HFF-Myc (cell line): Measurements from ENCODE around the gene TAX1BP1.
A peak's percentile ranks its signal among the peaks of the same experiment; 100 is the strongest.

Experiments
- DNase-seq: peaks from one replicate; pipeline ENCODE4 v3.0.0-alpha.2; 2011; ENCODE audit warnings: low read depth; ENCODE audit errors: extremely low read depth
- H3K4me3 ChIP-seq: replicated peaks from 2 replicates; pipeline ENCODE4 v1.5.1; 2011; ENCODE audit warnings: low read depth, mild to moderate bottlenecking, control low read depth, low read length
- TF ChIP-seq, protein P1 (sequence below): IDR thresholded peaks from 2 replicates; pipeline ENCODE4 v1.5.1; 2012; ENCODE audit warnings: mild to moderate bottlenecking, low read depth, low read length, control low read depth; ENCODE audit errors: missing control alignments

TAX1BP1 gene

DNA sequence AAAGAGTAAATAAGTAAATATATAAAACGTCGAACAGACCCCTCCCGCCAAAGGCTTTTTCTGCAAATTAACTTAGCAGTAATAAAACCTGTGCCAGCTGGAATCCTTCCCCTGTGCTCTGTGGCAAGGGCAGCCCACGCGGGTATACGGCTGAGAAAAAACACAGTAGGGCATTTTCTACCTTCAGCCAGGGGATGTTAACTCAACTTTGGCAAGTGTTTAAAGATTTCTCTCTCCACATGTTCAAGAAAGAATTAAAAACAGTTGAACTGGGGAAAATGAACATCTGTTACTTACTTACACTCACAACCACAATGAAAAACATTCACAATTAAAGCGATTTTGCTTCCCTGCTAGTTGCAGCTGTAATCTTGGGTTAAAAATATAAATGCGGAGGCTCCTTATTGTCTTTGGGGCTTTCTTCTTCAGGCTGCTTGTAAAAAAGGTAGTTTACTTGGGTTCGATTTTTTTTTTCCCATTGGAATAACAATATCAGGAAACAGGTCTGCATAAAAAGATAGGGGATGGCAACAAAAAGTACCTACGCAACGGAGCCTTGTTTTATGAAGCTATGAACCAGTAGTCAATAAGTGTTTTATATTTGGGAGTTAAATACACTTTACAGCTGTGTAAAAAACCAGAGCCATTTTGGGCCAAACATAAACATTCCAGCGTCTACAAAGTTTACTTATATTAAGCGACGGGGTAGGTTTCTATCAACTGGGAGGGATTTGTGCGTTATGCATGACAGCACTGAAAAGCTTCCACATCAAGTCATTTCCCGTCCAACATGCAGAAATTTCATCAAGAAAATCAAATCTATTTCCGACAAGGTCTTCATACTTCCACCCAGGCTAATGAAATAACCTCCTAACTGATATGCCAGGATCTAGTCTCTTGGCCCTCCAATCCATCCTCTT is 132.7 kb downstream of the TAX1BP1 start:
- no peak overlapping the region for H3K4me3 ChIP-seq
- TF ChIP-seq, protein P1, sequence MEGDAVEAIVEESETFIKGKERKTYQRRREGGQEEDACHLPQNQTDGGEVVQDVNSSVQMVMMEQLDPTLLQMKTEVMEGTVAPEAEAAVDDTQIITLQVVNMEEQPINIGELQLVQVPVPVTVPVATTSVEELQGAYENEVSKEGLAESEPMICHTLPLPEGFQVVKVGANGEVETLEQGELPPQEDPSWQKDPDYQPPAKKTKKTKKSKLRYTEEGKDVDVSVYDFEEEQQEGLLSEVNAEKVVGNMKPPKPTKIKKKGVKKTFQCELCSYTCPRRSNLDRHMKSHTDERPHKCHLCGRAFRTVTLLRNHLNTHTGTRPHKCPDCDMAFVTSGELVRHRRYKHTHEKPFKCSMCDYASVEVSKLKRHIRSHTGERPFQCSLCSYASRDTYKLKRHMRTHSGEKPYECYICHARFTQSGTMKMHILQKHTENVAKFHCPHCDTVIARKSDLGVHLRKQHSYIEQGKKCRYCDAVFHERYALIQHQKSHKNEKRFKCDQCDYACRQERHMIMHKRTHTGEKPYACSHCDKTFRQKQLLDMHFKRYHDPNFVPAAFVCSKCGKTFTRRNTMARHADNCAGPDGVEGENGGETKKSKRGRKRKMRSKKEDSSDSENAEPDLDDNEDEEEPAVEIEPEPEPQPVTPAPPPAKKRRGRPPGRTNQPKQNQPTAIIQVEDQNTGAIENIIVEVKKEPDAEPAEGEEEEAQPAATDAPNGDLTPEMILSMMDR = no peak
- no peak for DNase-seq

DNA sequence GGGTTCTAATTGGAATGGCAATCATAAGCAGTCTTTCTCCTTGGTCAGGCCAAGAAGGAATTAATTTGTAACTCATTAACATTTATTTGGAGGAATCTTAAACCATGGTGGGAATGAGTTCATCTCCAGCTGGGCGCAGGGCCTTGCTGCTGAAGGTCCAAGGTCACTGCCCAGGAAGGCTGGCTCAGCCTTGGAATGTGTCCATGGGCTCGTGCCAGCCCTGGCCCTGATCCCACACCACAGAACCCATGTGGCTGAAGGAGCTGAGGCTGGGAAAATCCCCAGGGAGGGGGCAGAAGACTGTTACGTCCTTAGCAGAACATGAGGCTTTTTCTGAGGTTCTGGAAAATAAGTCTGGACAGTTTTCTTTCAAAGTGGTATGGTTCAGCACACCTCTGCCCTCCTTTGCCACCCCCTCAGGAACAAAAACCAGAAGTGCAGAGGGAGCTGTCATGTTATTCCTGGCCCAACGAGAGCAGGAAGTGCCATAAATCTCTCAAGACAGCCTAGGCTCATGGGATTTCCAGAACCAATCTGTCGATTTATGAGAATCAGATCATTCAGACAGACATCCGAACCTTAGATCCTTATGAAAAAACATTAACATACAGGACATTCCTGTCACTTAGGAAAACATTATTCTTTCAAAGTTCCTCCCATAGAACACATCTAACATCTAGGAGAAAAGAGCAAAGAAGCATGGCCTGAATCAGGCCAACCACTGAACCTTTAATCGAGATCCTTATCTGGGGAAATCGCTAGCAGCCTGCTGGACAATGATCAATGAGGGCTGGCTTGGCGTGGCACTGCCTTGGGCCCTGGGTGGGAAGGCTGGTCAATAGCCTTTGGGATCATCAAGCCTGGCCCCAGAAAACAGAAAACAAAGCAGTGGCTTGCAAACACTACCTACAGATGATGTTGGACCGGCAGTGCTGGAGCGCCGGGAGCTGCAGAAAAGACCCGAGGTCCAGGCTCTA is 134.3 kb downstream of the TAX1BP1 start:
- H3K4me3 ChIP-seq = no peak overlapping the region
- TF ChIP-seq, protein P1 = no peak
- peak; percentile 25 for DNase-seq

DNA sequence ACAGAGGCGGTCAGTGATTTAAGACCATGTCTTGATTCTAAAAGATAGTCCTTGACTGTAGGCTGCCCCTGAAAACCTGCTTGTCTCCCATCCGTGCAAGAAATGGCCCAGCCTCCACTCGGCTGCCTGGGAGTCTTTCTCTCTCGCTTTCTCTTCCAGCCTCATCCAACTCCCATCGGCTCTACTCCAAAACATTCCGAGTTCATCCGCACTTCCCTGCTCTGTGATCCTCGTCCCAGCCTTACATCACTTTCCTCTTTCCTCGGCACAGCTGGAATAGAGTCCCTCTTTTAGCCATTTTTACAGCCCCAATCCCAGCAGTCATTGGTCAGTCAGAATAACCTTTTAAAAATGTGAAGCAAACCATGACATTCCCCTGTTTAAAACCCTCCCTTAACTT is 135.1 kb downstream of the TAX1BP1 start:
- no peak overlapping the region for H3K4me3 ChIP-seq
- DNase-seq = no peak
- TF ChIP-seq, protein P1 = no peak

DNA sequence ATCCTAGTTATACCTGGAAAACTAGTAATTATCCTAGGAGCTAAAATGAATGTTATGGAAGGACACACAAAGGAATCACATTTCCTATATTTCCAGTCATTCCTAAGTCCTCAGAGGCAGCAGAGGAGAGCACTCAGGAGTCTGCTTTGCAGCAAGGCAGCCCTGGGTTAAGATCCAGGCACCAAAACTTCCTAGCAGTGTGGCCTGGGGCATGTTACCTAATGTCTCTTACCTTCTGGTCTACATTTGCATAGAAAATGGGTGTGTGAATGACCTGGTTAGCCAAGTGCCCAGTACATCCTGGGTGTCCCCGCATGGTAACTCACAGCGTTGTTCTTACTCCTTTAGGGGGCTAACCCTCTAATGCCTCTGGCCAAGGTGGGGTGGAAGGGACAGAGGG is 135.9 kb downstream of the TAX1BP1 start:
- TF ChIP-seq, protein P1 = no peak
- no peak for DNase-seq
- H3K4me3 ChIP-seq = no peak overlapping the region

DNA sequence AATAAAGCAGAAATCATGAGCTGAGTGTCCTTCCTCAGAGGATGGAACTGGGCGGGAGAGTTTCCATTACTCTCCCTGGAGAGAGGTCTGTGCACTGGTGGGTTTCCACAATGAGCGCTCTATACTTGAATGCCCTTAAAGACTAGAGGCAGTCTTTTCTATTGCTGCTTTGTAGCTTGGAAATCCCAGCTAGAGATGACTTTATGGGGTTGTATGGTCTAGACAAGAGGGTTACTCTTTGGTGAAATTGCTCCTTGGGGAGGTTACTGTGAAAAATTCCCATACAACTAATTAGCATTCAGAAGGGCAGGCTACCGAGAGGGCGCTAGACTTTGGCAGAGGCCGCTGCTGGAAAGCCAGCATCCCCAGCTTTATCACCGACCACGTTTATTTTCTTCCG is 136.8 kb downstream of the TAX1BP1 start:
- H3K4me3 ChIP-seq = no peak overlapping the region
- TF ChIP-seq, protein P1 = no peak
- no peak for DNase-seq
